GM18507 (cell line): ENCODE results near the gene KRTAP4-7.
"Not testable (repeated sequence)": the region's sequence is repeated elsewhere in the genome, so short reads cannot be mapped to it uniquely, and the experiment has no call there.

ENCODE experiments used
- DNase-seq: peaks from one replicate; pipeline ENCODE4 v3.0.0; 2011; ENCODE audit warnings: low read depth; ENCODE audit not compliant: insufficient read length; ENCODE audit errors: extremely low spot score
- FAIRE-seq: peaks from 2 replicates; lab custom pipeline; 2011; peaks lifted over from hg19 to GRCh38; lab: Jason Lieb, UNC

Gene KRTAP4-7

DNA sequence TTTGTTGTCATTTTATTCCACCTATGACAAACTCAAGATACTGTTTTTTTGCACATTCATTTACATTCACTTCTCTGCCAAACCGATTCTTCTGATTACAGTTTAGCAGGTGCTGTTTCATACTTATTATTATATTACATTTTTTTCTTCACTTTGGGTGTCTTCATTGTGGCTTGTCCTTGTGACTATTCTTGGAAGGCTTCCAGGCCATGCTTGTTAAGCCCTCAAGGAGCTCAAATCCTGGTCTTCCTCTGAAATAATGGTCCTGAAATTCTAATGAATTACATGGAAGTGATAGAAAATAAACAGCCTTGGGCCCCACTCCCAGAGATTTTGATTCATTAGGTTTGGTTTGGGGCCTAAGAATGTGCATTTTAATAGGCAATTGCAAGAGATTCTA is 19.6 kb upstream of the KRTAP4-7 start:
- DNase-seq = no peak
- FAIRE-seq = no peak

DNA sequence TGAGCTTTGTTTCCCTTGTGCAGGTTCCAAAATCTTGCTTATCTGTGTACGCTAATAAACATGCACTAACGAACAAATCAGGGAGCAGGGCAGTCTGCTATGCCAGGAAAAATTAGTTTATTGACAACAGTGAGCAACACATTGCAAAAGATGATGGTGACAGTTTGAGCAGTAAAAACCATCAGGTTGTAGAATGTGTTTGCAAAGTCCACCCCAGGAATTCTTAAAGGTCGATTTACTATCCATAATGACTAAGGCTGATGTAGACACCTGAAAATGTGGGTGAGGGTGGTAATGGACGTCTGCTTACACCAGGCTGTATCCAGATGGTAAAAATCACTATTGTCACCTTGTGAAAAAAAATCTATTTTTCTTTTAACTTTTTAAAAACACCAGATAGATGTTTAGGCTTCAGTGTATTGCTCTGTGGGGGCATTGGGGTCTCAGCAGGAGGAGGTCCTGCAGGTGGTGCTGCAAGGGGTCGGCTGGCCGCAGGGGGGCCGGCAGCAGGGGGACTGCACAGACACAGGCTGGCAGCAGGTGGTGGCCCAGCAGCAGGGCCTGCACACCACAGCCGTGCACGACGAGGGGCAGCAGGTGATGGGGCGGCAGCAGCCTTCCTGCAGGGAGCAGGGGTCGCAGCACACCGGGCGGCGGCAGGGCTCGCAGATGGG is 18.8 kb upstream of the KRTAP4-7 start:
- not testable (repeated sequence) for DNase-seq, FAIRE-seq

DNA sequence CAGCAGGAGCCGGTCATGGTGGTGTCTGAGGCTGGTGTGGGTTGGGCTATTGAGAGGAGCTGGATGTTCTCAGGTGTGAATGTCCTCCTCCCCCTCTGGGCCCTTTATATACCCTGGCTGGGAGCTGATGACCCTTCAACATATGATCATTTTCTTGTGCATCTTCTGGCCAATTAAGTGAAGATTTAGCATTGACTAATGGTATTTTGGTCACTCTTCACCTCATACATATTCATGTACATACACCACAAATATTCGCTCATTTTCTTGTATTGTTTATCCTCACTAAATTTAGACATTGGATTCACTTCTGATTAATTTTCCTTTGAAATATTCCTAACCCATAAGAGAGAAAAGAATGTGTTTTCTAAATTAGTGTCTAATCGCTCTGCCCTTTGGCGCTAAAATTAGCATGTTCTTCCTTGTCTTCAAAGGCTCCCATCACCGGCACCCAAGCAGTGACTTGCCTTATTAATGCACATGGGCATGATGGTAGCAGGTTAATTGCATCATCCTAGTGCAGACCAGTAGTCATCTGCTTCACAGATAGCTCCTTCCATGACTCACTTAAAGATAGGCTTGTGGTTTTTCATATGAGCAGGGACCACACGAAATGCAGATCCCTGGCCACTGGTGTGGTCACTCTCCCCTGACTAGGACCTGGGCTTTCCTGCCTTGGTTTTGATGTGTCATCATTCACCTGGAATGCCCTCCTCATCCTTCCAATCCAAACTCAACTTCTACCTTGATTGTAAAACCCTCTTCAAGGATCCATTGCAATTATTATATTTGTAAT is 17.9 kb upstream of the KRTAP4-7 start, which contains the start of gene KRTAP2-4:
Gene KRTAP2-4, minus strand, starts transcription at position 51 of the 796 bp plus-strand sequence. Its CDS starts 34 bp downstream, at position 17.
- FAIRE-seq (no peak), DNase-seq (no peak)

DNA sequence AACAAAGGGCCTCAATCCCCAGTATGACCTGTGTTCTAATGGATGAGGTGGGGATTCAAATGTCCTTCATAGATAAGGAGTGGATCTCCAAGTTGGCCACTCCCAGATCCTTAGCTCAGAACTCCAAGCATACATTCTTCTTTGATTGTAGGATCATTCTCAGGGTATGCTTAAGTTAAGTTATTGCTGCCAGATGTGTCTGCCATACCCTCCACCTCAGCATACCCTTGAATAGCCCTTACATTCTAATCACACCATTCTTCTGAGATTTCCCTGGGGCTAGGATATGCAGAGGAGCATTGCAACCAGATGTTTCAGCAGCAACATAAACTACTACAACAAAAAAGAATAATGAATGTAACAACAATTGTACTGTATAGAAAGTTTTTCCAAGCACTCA is 16.7 kb upstream of the KRTAP4-7 start:
- FAIRE-seq (no peak), DNase-seq (no peak)

DNA sequence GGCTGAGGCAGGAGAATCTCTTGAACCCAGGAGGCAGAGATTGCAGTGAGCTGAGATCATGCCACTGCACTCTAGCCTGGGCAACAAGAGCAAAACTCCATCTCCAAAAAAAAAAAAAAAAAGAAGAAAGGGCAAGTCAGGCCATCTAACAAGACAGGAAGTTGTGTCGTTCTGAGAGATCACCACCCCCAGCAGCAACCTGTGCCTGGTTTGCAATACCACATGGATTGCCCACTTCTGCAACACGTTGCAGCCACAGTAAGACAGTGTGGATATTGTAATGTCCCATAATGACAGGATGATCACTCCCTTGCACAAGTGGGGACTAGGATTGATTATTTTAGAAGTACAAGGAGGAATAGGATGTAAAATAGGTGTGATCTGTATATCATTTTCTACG is 14.9 kb upstream of the KRTAP4-7 start:
- DNase-seq (no peak), FAIRE-seq (no peak)

DNA sequence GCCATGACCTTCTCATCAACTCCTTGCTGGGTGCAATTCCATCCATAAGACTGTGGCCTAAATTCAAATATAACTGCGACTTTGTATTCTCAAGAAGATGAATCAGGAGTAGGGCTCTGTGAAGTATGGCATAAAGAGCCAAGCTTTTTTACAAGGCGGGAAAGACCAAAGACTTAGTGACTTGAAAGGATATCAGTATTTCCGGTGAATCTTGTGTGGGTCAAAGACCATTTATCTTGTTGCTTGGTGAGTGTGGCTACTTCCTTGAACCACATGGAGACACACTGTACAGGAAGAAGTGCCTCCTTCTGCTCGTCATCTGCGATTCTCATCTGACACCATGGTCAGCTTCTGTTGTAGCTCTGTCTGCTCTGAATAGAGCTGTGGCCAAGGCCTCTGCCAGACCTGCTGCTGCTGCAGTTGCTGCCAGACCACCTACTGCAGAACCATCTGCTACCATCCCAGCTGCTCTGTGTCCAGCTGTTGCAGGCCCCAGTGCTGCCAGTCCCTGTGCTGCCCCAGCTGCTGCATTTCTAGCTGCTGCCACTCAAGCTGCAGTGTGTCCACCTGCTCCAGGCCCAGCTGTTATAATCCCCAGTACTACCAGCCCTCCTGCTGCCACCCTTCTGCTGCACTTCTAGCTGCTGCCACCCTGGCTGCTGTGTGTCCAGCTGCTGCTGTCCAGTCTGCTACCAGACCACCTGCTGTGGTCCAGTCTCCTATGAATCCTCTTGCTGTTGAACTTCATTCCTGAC is 12.2 kb upstream of the KRTAP4-7 start:
- FAIRE-seq = no peak
- DNase-seq = no peak

DNA sequence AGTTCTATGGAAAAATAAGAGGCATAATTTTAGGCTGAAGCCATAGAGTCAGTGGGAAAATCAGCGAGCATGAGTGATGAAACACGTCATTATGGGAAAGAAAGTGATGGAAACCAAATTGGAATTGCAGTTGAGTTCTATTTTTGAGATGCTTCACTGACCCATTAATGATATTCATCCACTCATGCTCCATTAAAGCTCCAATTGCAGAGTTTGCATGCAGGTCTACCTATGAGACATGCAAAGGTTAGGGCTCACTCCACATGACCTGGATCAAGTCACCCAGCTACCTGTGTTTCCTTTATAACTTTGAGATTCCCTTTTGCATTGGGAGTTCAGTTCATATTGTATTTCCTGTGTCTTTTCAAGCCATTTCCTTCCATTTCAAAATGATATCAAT is 10.3 kb upstream of the KRTAP4-7 start:
- FAIRE-seq (no peak), DNase-seq (no peak)

DNA sequence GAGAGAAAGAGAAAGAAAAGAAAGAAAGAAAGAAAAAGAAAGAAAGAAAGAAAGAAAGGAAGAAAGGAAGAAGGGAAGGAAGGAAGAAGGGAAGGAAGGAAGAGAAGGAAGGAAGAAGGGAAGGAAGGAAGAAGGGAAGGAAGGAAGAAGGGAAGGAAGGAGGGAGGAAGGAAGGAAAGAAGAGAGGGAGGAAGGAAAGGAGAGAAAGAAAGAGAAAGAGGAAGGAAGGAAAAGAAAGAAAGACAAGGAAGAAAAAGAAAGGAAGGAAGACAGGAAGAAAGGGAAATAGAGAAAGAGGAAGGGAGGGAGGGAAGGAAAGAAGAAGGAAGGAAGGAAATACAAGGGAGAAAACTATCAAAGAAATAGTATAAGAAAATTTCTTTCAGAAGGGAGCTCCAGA is 7.2 kb upstream of the KRTAP4-7 start:
- DNase-seq (no peak), FAIRE-seq (no peak)

DNA sequence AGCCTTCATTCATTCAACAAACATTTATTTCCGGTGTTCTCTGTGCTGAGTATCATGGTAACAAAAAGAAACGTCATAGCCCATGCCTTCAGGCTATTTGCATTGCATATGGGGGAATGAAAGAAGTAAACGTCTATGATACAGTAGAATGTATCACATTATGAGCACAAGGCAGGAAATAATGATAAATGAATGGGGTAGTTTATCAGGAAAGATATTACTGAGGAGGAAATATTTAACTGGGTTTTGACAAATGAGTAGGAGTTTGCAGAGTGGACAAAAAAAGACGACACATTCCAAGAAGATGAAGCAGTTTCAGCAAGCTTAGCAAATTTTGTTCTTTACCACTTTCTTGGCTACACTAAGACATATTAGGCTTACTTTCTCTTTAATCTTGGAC is 1.3 kb upstream of the KRTAP4-7 start:
- FAIRE-seq = no peak
- no peak for DNase-seq

DNA sequence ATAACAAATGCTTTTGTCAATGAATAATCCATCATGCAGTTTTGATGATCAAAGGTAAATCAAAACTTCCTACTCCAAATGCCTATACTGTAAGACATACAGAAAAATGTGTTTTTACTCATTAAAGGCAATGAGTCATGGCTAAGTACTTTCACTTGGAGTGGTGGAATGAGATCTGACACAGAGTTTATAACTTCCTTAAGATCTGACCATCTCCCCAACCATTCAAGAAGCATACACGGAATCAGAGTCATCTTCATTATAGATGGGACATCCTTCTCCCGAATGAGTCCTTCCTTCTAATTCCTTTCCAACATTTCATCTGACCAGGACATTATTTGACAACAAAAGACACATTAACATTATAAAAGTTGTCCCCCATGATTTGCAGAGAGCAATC is 523 bp upstream of the KRTAP4-7 start:
- not testable (repeated sequence) for FAIRE-seq, DNase-seq

DNA sequence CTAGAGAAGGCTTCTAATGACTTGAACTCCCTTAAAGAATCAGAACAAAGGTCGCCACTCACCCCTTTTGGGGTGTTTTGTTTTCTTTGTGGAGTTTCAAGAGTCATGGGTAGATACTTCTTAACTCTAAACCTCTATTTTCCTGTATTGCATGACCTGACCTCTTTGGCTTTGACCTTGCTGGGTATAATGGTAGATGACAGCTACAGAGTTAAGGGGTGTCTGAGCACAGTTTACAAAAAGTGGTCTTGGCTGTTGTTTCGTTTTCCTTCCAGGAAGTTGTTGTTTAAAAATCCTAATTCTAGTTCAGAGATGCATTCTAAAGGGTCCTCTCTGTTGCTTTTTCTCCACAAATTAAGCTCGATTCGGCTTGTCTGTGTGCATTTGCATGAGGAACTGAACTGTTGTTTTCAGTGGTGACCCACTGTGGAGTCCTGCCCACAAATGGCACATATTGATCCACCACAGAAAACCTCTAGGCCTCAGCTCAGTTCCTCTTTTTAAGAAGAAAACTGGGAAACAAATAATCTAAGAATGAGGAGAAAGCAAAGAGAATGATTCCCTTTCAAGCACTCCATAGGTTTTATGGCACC is 4.9 kb downstream of the KRTAP4-7 start:
- FAIRE-seq = peak; percentile 38
- not testable (repeated sequence) for DNase-seq

DNA sequence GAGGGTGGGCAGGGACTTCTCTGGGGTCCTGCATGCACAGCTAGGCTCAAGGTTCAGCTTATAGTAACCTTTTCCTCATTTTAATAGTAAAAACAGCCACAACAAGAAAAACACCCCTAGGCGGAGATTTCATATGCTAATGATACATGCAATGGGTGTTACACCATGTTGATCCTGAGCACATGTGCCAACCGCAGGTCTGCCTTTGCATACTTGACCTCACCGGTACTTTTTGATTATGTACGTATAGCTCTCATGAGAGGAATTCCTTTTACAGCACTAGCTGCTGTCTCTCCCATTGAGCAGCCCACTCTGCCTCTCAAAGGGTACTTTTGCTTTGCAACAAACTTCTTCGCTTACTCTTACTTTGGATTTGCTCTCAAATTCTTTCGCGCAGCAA is 12.1 kb downstream of the KRTAP4-7 start:
- DNase-seq (no peak), FAIRE-seq (no peak)

DNA sequence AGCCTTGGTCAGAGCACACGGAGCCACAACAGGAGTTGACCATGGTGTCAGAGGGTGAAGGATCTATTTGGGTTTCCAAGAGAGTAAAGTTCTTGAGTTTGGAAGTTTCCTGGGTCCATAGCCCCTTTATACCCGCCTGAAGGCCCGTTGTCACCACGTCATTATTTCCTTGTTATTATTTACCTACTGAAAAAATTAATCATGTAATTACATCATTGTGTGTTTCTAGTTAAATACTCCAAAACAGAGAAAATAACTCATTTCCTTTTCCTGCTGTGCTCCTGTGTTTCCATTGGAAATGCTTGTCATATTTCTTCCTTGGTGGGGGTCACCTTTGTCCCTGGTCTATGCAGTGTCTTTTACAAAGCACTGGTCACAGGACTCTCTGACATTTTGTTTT is 14.1 kb downstream of the KRTAP4-7 start, which contains the start of gene KRTAP4-8:
Gene KRTAP4-8, minus strand, starts transcription at position 101 of the 400 bp plus-strand sequence. Its CDS starts 58 bp downstream, at position 43.
- FAIRE-seq (no peak), DNase-seq (no peak)

DNA sequence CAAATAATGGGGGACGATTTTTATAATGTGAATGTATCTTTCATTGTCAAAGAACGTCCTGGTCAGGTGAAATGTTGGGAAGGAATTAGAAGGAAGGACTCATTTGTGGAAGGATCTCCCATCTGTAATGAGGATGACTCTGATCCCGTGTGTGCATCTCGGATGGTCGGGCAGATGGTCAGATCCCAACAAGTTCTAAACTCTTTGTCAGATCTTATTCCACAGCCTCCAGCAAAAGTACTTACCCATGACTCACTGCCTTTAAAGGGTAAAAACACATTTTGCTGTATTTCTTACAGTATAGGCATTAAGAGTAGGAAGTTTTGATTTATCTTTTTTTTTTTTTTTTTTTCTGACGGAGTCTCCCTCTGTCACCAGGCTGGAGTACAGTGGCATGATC is 14.5 kb downstream of the KRTAP4-7 start:
- FAIRE-seq = no peak
- no peak for DNase-seq

DNA sequence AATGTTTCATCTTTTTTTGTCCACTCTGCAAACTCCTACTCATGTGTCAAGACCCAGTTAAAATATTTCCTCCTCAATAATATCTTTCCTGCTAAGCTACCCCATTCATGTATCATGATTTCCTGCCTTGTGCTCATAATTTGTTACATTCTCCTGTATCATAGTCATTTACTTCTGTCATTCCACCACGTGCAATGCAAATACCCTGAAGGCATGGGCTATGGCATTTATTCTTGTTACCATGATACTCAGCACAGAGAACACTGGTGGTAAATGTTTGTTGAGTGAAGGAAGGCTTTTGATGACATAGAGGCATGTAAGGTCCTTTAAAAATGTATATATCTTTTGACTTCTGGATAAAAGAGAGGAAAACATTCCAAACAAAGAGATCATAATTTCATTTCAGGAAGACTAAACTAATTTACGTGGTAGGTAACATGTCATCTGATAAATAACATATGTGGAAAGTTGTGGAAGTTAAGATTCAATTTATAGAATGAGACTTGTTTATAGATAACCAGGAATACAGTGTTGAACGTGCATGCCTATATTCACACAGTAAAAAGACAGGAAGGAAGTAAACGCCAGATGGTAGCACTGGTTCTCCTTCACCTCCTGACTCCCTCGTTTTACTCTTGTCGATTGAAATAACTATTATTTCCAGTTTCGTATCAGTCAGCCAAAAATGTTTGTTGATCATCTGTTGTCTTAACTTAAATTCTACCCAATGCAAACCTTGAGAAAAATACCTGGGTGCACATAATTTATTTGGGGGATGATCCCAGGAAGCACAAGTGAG is 15.9 kb downstream of the KRTAP4-7 start:
- not testable (repeated sequence) for DNase-seq, FAIRE-seq

DNA sequence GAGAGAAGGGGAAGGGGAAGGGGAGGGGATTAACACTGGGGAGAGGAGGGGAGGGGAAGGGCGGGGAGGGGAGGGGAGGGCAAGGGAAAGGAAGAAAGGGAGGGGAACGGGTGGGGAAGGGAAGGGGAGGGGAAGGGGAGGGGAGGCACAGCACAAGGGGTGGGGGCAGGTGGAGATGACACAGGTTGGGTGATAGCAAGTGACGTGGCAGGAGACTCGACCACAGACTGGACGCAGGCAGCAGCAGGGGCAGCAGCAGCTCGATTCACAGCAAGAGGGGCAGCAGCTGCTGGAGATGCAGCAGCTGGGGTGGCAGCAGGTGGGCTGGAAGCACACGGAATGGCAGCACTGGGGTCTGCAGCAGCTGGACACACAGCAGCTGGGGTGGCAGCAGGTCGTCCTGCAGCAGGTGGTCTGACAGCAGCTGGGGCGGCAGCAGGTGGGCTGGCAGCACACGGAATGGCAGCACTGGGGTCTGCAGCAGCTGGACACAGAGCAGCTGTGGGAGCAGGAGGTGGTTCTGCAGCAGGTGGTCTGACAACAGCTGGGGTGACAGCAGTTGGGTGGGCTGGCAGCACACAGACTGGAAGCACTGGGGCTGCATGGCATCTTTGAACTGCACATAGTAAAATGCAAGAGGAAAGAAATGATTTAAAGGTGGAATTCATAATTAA is 17.8 kb downstream of the KRTAP4-7 start, which contains the start of gene KRTAP4-16:
Gene KRTAP4-16, minus strand, starts transcription at position 624 of the 674 bp plus-strand sequence. Its CDS starts 0 bp downstream, at position 624.
- DNase-seq = no peak
- no peak for FAIRE-seq

DNA sequence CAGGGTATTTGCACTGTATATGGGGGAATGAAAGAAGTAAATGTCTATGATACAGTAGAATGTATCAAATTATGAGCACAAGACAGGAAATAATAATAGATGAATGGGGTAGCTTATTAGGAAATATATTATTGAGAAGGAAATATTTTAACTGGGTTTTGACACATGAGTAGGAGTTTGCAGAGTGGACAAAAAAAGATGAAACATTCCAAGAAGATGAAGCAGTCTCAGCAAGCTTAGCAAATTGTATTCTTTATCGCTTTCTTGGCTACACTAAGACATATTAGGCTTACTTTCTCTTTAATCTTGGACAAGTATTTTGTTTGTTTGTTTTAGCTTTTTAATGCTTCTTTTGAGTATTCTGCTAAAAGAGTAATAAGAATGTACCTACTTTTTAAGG is 19.9 kb downstream of the KRTAP4-7 start:
- no peak for FAIRE-seq
- no peak for DNase-seq

DNA sequence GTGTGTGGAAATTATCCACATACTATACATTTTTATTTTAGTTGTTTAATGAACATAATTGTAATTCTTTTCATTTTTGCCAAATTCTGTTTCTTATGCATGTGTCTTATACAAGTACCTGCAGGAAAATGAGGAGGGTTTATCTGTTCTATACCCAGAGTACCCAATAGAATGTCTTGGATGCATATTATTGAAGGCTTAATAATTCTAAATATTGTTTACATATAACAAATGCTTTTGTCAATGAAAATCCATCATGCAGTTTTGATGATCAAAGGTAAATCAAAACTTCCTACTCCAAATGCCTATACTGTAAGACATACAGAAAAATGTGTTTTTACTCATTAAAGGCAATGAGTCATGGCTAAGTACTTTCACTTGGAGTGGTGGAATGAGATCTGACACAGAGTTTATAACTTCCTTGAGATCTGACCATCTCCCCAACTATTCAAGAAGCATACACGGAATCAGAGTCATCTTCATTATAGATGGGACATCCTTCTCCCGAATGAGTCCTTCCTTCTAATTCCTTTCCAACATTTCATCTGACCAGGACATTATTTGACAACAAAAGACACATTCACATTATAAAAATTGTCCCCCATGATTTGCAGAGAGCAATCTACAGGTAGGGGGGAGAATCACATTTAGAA is 20.6 kb downstream of the KRTAP4-7 start:
- not testable (repeated sequence) for DNase-seq

More for the DNA sequence above, 20.6 kb downstream of the KRTAP4-7 start:
- peak; percentile 12 for FAIRE-seq
